ENCODE measurements around the gene FOXP1.

The FOXP1 gene

DNA sequence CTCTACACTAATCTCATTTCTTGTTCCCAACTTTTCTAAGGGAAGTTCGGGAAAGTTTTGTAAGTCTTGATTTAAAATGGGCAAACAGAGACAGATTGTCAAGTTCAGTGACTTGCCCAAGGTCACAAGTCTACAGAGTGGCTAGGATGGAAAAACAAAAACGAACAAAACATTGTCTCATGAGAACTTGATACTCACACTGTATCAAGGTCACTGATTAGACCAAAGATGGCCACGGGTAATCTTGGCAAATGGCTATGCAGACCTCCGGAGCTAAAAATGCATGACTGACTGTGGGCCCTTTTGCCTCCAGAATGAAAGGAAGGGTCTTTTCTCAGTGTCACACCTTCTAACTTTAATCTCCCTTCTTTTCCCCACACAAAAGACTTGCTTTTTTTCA, 460.9 kb downstream of the FOXP1 start:
- peak overlapping the region; percentile 84 for H3K27ac Mint-ChIP-seq
- peak overlapping the region; percentile 22 for H3K4me3 Mint-ChIP-seq
- peaks cover 85% of the 10 kb centered on the region for H3K4me1 Mint-ChIP-seq (ENCODE audit: low read depth)
- H3K9me3 Mint-ChIP-seq (ENCODE audit: low read depth): no peaks in the 10 kb centered on the region
- peaks cover 46% of the 10 kb centered on the region for H3K36me3 Mint-ChIP-seq
- no peaks in the 10 kb centered on the region for H3K27me3 Mint-ChIP-seq

DNA sequence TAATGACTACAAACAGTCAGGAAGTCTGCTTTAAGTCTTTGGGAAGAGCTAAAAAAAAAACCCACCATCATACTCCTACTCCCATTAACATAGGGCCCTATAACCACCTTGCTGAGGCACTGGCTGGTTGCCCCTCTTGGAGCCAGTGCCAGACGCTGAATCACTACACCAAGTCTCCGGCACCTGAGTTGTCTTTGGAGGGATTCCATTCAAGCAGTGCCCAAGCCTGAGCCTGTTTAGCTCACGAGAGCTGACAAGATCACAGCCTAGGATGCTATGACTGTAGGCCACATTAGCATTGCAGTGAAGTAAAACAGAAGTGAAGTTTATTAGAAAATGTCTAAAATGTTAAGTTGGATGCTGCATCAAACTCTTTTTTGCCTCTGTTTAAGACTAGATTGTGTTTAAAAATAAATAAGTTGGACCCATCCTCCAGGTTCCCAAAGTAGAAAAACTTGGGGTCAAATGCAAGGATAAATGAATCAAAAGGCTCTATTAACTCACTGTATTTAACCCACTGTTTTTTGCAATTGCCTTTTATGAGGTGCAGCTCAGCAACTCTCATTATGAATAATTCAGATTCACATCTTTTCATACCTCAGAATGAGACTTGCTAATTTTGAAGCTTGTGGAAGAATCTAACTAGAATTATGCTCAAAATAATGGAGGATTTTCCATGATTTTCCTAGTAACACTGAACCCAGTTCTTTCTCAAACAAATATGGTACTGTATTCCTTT, 461.9 kb downstream of the FOXP1 start:
- Mint-ChIP-seq H3K9me3 (ENCODE audit: low read depth) (no peaks in the 10 kb centered on the region), H3K27me3 (no peaks in the 10 kb centered on the region), H3K27ac (peak overlapping the region; percentile 84), H3K4me1 (ENCODE audit: low read depth) (peaks cover 89% of the 10 kb centered on the region), H3K36me3 (peaks cover 51% of the 10 kb centered on the region), H3K4me3 (peak overlapping the region; percentile 62)

DNA sequence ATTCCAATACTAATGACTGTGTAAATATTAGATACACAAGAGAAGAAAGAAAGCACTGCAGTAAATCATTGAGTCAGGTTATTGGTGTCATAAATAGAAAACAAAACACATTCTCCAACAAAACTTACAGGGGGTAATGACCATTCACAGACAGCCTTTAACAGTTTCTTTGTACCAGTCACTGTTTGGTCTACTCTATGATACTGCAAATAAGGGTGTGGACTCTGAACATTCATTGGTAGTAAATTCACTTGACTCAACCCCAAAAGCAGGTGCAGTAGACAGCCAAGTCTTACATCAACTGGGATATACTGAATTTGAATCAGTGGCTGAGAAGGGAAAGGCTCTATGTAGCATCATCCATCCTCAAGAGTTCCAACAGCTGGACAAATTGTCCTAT, 463.5 kb downstream of the FOXP1 start:
- Mint-ChIP-seq H3K9me3 (ENCODE audit: low read depth) (no peaks in the 10 kb centered on the region), H3K27me3 (no peaks in the 10 kb centered on the region), H3K4me1 (ENCODE audit: low read depth) (peaks cover 87% of the 10 kb centered on the region), H3K4me3 (peak overlapping the region; percentile 18), H3K36me3 (peaks cover 45% of the 10 kb centered on the region), H3K27ac (peak overlapping the region; percentile 84)

DNA sequence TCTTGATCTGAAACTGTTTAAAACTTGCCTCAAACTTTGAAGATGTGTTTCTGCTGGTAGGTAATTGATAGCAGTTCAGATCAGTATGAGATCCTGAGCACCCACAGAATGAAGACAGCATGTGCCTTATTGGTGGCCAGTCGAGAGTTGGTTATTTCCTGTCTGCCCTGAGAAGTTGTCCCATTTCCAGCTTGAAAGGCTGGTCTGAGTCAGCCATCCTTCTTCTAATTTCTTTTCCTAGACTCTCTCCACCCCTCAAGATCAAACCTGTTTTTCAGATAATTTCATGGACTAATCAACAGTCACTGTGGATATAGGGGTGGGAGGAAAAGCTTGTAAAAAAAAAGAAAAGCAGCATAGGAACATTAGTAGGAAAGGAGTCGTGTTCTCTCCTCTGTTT, 464.4 kb downstream of the FOXP1 start:
- no peaks in the 10 kb centered on the region for H3K27me3 Mint-ChIP-seq
- H3K27ac Mint-ChIP-seq: peak overlapping the region; percentile 84
- H3K4me3 Mint-ChIP-seq: peak overlapping the region; percentile 28
- H3K4me1 Mint-ChIP-seq (ENCODE audit: low read depth): peaks cover 88% of the 10 kb centered on the region
- peaks cover 43% of the 10 kb centered on the region for H3K36me3 Mint-ChIP-seq
- H3K9me3 Mint-ChIP-seq (ENCODE audit: low read depth): no peaks in the 10 kb centered on the region

DNA sequence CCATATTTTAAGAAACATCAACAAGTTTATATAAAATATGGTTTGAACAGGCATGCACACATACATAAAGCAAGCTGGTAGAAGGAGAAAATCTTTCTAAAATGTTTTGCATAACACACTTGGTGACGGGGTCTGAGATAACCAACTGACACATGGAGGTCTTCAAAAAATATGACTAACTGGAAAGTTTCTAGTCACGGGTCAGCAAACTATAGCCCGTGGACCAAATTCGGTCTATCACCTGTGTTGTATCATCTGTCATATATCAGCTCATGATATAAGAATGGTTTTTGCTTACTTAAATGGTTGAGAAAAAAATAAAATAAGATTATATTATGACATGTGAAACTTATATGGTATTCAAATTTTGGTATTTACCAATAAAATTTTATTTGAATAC, 465.1 kb downstream of the FOXP1 start:
- H3K4me1 Mint-ChIP-seq (ENCODE audit: low read depth): peaks cover 88% of the 10 kb centered on the region
- H3K36me3 Mint-ChIP-seq: peaks cover 41% of the 10 kb centered on the region
- peak overlapping the region; percentile 62 for H3K4me3 Mint-ChIP-seq
- H3K27ac Mint-ChIP-seq: peak overlapping the region; percentile 92
- H3K9me3 Mint-ChIP-seq (ENCODE audit: low read depth): no peaks in the 10 kb centered on the region
- H3K27me3 Mint-ChIP-seq: no peaks in the 10 kb centered on the region

DNA sequence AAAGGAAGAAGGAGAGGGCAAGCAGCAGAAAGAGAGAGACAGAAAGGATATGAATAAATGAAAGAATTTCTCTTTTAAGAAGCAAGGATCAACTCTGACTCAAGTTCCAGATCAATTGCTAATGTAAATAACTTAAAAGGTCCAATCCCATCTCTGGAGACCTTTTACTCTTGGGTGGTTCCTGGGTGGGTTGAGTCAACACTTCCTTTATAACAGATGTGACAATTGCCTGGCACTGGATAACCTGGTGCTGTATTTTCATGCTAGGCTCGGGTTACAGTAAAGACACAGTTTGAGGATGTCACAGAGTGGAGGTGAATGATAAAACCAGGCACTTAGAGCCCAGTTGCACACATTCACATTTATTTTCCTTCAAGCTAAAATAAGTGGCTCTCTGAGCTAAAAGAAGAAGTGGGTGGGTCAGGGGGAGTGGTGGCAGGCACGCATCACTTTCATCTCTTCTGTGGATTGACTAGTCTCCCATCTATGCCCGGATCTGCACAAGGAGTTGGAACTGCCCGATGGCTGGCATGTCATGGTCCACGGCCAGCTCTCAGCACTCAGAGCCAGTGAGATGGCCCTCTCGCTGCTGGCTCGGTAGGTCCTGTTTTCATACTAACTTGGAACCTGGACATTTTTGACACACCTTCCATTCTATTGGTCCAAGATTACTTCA, 465.8 kb downstream of the FOXP1 start:
- peaks cover 86% of the 10 kb centered on the region for H3K4me1 Mint-ChIP-seq (ENCODE audit: low read depth)
- H3K4me3 Mint-ChIP-seq: peak overlapping the region; percentile 62
- no peaks in the 10 kb centered on the region for H3K9me3 Mint-ChIP-seq (ENCODE audit: low read depth)
- H3K27me3 Mint-ChIP-seq: no peaks in the 10 kb centered on the region
- H3K27ac Mint-ChIP-seq: peak overlapping the region; percentile 92
- H3K36me3 Mint-ChIP-seq: peaks cover 40% of the 10 kb centered on the region

DNA sequence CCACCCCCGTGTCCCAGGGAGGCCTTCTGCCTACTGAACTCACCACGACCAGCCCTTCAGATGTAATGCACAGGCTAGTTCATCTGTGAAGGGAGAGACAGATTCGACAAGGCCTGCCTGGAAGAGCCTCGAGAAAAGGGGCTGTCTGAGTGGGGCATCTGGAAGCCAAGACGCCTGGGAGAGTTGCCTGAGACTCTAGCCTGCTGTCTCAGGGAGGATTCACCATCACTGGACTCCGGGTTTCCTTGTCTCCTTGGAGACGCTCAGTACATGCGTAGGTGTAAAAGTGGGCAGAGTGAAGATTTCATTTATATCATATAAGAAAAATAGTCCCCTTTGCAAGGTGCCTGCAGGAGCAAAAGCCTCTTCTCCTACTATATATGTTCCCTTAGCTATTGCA, 468.9 kb downstream of the FOXP1 start:
- H3K27ac Mint-ChIP-seq: peak overlapping the region; percentile 87
- H3K4me3 Mint-ChIP-seq: no peak overlapping the region
- H3K4me1 Mint-ChIP-seq (ENCODE audit: low read depth): peaks cover 85% of the 10 kb centered on the region
- no peaks in the 10 kb centered on the region for H3K27me3 Mint-ChIP-seq
- H3K36me3 Mint-ChIP-seq: peaks cover 46% of the 10 kb centered on the region
- H3K9me3 Mint-ChIP-seq (ENCODE audit: low read depth): no peaks in the 10 kb centered on the region

DNA sequence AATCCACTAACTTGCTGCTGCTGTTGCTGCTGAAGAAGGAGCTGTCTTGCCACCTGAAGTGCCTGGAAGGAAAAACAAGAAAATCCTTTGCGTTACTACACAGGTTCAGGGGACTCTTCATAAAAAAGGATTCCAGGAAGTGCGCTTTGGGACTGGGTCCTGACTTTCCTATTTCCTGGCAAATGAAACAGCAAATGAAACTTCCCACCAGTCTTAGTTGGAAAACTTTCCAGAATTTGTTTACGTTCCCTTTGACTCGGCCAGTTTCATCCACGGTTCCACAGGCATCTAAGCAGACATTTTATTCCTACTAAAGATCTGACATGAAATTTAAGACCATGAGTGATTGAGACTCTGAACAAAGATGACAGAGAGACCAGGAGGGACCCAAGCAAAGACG, 471.0 kb downstream of the FOXP1 start:
- Mint-ChIP-seq H3K27ac (peak overlapping the region; percentile 93), H3K27me3 (no peaks in the 10 kb centered on the region)

DNA sequence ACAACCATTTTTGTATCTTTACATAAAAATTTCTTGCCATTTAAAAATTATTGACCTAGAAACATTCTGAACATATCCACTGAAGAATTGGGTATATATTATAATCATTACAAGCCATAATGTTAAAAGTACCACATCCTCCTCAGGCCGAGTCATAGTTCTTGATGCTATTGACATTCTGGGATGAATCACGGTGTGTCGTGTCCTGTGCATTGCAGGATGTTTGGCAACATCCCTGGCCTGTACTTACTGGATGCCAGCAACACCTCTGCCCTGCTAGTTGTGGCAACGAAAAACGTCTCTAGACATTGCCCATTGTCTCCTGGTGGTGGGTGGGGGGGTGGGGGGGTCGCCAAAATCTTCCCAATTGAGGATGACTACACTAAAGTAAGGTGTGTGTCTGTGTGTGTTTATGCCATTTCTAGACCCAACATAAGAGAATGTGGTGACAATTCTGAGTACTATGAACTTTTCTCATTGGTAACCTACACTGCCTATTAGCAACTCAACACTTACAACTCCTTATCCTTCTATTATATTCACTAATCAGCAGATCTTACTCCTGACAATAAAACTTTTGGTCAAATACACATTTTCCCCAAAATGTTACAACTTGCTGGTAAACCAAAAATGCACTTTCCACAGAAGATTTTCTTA, 471.6 kb downstream of the FOXP1 start:
- H3K36me3 Mint-ChIP-seq: peaks cover 41% of the 10 kb centered on the region
- H3K4me1 Mint-ChIP-seq (ENCODE audit: low read depth): peaks cover 85% of the 10 kb centered on the region
- no peaks in the 10 kb centered on the region for H3K9me3 Mint-ChIP-seq (ENCODE audit: low read depth)
- H3K27ac Mint-ChIP-seq: peak overlapping the region; percentile 95
- H3K27me3 Mint-ChIP-seq: no peaks in the 10 kb centered on the region
- H3K4me3 Mint-ChIP-seq: peak overlapping the region; percentile 66

More for the DNA sequence above, 471.0 kb downstream of the FOXP1 start:
- peak overlapping the region; percentile 9 for H3K4me3 Mint-ChIP-seq
- H3K36me3 Mint-ChIP-seq: peaks cover 42% of the 10 kb centered on the region
- H3K4me1 Mint-ChIP-seq (ENCODE audit: low read depth): peaks cover 87% of the 10 kb centered on the region
- no peaks in the 10 kb centered on the region for H3K9me3 Mint-ChIP-seq (ENCODE audit: low read depth)

DNA sequence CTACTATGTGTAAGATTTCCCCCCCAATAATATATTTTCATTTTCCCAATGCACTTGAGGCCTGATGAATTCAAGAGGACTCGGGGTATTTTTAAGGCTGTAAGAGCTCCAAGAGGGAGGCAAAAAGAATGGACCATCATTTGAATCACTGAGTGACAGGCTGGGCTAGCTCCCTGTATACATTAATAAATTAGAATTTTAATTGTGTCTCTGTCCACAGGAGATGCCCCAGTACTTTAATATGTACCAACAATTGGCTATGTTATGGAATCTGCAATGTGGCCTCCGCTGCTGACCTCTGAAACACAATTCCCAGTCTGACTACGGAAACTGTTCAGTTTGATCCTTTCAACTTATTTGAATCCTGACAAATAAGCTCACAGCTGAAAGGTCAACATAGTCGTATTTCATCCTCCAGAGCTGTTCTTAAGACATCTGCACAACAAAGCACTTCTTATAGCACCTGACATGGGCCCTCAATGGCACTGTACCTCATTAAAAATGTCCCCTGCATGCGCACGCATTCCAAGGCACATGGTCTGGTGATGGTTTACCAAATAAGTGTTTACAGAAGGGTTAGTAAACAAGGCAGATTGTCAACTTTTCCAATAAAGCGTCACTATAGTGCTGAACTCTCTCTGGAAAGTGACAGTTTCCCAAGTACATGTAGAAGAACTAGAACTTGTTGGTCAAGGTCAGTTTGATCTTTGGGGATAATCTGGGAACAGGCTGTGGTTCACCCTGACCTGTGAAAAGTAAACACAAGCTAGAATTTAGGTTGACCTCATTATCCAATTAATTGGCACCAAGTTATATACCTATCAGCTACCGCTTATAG, 472.9 kb downstream of the FOXP1 start:
- no peaks in the 10 kb centered on the region for H3K9me3 Mint-ChIP-seq (ENCODE audit: low read depth)
- H3K4me1 Mint-ChIP-seq (ENCODE audit: low read depth): peaks cover 85% of the 10 kb centered on the region
- peak overlapping the region; percentile 59 for H3K4me3 Mint-ChIP-seq
- peaks cover 43% of the 10 kb centered on the region for H3K36me3 Mint-ChIP-seq
- H3K27ac Mint-ChIP-seq: peak overlapping the region; percentile 95
- H3K27me3 Mint-ChIP-seq: no peaks in the 10 kb centered on the region

DNA sequence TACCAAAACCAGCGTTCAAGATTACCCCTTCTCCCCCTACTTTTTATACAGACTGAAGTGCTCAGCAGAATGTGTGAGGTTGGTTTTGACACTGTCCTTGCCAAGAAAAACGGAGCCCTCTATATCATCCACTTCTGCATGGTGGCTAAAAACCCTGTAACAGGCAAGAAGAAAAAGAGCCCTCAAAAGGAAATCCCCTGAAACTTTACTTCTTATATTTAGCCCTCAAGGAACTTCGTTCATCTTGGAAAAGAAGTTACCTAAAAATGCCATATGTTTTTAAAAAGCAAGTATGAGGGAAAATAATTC, 473.6 kb downstream of the FOXP1 start:
- peak overlapping the region; percentile 95 for H3K27ac Mint-ChIP-seq
- H3K36me3 Mint-ChIP-seq: peaks cover 48% of the 10 kb centered on the region
- H3K4me1 Mint-ChIP-seq (ENCODE audit: low read depth): peaks cover 90% of the 10 kb centered on the region
- peak overlapping the region; percentile 59 for H3K4me3 Mint-ChIP-seq
- H3K27me3 Mint-ChIP-seq: no peaks in the 10 kb centered on the region
- no peaks in the 10 kb centered on the region for H3K9me3 Mint-ChIP-seq (ENCODE audit: low read depth)

DNA sequence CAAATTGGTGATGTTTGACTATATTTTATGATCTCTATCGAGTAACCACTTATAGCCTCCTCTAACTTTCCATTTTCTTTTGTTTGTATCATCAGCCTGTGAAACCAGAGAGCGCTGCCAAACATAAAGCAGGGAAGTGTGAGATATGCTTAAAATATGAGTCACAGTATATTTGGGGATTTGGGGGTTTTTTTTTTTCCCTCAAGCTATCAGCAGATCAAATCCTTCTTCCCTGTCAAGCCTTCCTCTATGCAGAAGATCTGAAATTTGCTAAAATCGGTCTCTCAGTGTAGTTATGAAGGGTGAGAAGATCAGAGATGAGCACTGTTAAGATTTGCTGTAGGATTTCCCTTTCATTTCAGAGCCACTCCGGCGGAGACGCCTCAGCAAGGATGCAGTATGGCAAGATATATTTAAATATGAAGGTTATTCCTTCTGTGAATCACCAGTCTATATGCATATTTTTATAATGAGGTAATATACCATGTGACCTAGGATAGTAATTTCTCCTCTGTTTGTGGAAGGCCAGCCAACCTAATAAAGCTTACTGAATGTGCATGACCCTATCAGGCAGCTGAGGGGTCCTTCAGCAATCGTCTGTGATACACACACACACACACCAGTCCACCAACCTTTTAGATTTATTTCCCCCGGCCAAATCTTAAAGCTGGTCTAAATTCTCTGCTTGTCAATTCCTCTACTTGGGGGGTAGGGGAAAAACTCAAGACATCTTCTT, 474.1 kb downstream of the FOXP1 start:
- Mint-ChIP-seq H3K4me1 (ENCODE audit: low read depth) (peaks cover 88% of the 10 kb centered on the region), H3K9me3 (ENCODE audit: low read depth) (no peaks in the 10 kb centered on the region), H3K27ac (peak overlapping the region; percentile 95), H3K36me3 (peaks cover 49% of the 10 kb centered on the region), H3K27me3 (no peaks in the 10 kb centered on the region), H3K4me3 (peak overlapping the region; percentile 59)

DNA sequence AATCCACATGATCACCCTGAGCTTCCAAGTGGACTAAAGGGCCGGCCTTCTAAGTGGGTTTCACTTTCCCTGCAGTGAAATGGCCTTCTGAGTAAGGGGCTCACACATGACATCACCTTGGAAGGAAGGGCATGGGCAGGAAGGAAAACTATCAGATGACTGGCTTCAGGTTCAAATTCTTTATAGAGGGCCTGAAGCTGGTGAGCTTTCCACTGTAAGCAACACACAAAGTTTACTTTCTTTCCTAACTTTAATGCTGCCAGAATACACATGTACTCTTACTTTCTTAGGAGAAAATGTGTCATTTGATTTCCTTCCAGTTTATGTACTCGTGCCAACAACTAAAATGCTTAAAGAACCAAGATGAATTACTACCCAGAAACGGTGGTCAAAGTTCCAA, 475.6 kb downstream of the FOXP1 start:
- Mint-ChIP-seq H3K27me3 (no peaks in the 10 kb centered on the region), H3K27ac (peak overlapping the region; percentile 95), H3K4me3 (peak overlapping the region; percentile 42), H3K36me3 (peaks cover 52% of the 10 kb centered on the region), H3K4me1 (ENCODE audit: low read depth) (peaks cover 94% of the 10 kb centered on the region), H3K9me3 (ENCODE audit: low read depth) (no peaks in the 10 kb centered on the region)

DNA sequence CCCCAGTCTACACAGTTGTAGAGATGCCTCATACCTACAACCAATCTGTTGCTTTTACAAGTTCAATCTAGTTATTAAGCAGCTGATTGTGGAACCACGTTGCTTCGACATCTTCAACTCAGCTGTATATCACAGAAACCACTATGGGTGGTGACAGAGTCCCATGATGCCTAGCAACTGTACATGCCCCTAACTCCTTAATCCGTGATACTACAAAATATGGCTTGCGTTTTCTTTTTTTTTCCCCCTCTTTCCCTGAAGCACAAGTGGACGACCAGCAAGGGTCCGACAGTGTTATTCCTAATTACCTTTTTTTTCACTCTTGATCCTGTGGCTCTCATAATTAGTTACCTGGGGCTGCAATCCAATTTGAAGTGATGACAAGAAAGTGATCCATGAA, 478.6 kb downstream of the FOXP1 start:
- peak overlapping the region; percentile 46 for H3K4me3 Mint-ChIP-seq
- H3K36me3 Mint-ChIP-seq: peaks cover 53% of the 10 kb centered on the region
- H3K27me3 Mint-ChIP-seq: no peaks in the 10 kb centered on the region
- H3K9me3 Mint-ChIP-seq (ENCODE audit: low read depth): no peaks in the 10 kb centered on the region
- H3K4me1 Mint-ChIP-seq (ENCODE audit: low read depth): peaks cover 94% of the 10 kb centered on the region
- H3K27ac Mint-ChIP-seq: peak overlapping the region; percentile 95
